SJCRH30 (cell line): Measurements from ENCODE around the gene WNT7A. TPM values are rescaled to one million over a fixed set of nuclear protein-coding genes. Genes with fewer than 3 reads are reported as not detected.

ENCODE experiments used
- DNase-seq, 2 experiments: peaks; one replicate each; pipeline ENCODE4 v3.0.0-alpha.2; 2015 to 2020
- H3K27ac ChIP-seq: fragments of 250-450 bp; sonication (Bioruptor Pico); 2 replicates; pipeline ENCODE4 v1.5.1; 2020; ENCODE audit warnings: mild to moderate bottlenecking, moderate library complexity
- H3K27me3 ChIP-seq: fragments of 250-450 bp; sonication (Bioruptor Pico); 2 replicates; pipeline ENCODE4 v1.5.1; 2020; ENCODE audit warnings: mild to moderate bottlenecking, moderate library complexity
- H3K36me3 ChIP-seq: fragments of 250-450 bp; sonication (Bioruptor Pico); 2 replicates; pipeline ENCODE4 v1.5.1; 2020; ENCODE audit warnings: mild to moderate bottlenecking, moderate library complexity
- H3K4me1 ChIP-seq: fragments of 250-450 bp; sonication (Bioruptor Pico); 2 replicates; pipeline ENCODE4 v1.5.1; 2020; ENCODE audit warnings: mild to moderate bottlenecking, moderate library complexity
- H3K4me3 ChIP-seq: fragments of 250-450 bp; sonication (Bioruptor Pico); 2 replicates; pipeline ENCODE4 v1.5.1; 2020; ENCODE audit warnings: mild to moderate bottlenecking, moderate library complexity
- H3K9me3 ChIP-seq: fragments of 250-450 bp; sonication (Bioruptor Pico); replicated peaks from 2 replicates; pipeline ENCODE4 v1.5.1; 2020; ENCODE audit warnings: mild to moderate bottlenecking, moderate library complexity
- total RNA-seq: library from RNA; depleted of rRNA; stranded (reverse); fragments of >200 nt; shearing (Covaris generic); gene quantifications from 2 replicates; pipeline ENCODE4 v1.2.3, GENCODE V29; 2014

The WNT7A gene
- total RNA-seq, 1 experiment from 2014 or later: not detected

DNA sequence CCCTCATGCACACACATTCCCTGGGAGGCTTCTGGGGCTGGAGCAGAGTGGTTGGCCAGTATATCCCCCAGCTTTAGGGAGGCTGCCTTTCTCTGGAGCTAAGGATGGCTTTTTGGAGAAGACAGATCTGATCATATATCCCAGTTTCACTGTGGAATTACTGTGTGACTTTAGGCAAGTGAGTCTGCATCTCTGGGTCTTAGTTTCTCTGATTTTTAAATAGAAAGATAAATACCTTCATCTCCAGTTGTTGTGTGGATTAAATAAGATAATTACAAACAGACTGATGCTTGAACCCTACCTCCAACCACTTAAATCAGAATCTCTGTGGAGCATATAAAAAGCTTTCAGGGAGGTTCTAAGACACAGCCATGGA is 11.1 kb upstream of the WNT7A start:
- no peaks in the 10 kb centered on the region for H3K9me3 ChIP-seq
- no peak overlapping the region for H3K27ac ChIP-seq
- H3K36me3 ChIP-seq: no peaks in the 10 kb centered on the region
- no peak overlapping the region for H3K4me3 ChIP-seq
- no peak for DNase-seq
- H3K27me3 ChIP-seq: peaks cover 4% of the 10 kb centered on the region; the same call in 1 of the 2 replicates
- no peaks in the 10 kb centered on the region for H3K4me1 ChIP-seq

DNA sequence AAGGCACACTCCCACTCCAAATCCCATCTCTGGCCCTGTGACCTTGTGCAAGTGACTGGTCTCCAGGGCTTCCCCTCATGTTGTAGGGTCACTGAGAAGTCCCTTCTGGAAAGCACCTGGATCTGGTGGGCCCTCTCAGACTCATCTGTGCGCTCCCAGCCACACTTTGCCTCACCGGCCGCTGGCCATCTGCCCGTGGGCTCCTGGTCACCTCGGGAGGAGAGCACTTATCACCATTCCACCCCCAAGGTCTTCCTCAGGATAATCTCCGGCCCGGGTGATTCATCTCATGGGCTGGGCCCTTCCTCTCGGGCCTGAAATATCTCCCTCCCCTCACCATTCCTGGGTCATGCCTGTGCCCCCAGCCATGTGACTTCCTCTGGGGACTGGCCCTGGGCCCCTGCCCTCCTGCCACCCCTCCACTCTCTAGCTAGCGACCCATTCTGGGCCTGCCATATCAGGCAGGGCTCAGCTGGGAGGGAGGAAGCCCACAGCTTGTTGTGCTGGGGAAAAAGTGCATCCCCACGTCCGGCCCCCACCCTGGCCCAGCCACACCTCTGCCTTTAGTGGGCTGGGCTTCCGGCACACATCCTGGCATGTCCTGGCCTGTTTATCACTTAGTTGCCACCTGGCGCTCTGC is 10.6 kb upstream of the WNT7A start:
- H3K4me1 ChIP-seq: no peaks in the 10 kb centered on the region
- no peak overlapping the region for H3K4me3 ChIP-seq
- no peaks in the 10 kb centered on the region for H3K9me3 ChIP-seq
- no peaks in the 10 kb centered on the region for H3K36me3 ChIP-seq
- H3K27me3 ChIP-seq: peaks cover 4% of the 10 kb centered on the region; the same call in 1 of the 2 replicates
- H3K27ac ChIP-seq: no peak overlapping the region
- DNase-seq: no peak

DNA sequence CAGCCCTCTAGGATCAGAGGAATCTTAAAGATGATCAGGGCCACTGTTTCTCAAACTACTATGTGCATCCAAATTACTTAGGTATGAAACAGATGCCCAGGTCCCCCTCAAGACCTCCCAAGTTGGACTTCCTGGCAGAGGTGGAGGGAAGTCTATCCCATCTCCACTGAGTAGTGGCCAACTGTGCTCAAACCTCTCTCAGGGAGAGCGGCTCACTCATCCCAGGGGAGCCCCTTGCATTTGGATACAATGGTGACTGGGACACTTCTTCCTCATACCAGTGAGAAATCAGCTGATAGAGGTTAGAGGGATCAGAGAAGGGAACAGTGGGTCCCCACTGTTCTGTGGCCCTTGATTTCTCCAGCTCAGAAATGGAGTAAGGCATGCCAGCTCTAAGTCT is 8.7 kb upstream of the WNT7A start:
- Histone ChIP-seq H3K9me3 (no peaks in the 10 kb centered on the region), H3K27ac (no peak overlapping the region), H3K4me1 (no peaks in the 10 kb centered on the region), H3K27me3 (no peaks in the 10 kb centered on the region; the same call in 1 of the 2 replicates), H3K4me3 (no peak overlapping the region), H3K36me3 (no peaks in the 10 kb centered on the region)
- DNase-seq: no peak

DNA sequence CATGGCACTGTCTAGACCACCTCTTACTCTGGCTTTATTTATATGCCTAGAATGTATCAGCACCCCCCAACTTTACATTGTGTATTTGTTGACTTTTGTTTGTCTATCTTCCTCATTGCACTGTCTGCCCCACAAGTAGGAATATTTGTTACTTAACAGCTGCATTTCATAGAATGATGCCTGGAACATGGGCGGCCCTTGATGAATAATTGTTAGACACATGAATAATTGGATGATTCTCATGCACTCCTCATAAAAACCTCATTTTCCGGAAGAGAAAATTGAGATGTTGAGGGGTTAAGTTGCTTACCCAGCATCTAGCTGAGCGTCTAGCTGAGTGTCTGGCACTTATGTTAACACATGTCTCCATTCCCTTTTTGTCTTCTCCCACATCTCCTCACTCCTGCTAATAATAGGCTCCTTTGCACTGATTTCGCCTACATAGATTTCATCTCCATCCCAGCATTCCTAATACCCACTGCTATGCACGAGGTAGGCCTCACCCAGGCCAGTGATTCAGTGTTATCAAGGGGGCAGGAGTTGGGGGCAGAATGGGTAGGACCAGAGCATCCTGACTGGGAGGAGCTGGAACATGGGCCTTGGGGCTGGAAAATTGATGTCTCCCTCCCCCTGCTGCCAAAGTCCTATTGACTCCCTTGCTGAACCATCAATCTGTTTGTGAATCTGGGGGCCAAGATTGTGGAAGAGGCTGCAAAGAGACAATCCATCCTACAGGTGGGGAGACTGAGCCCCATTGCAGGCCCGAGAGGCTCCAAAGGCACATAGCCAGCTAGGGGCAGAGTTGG is 7.8 kb upstream of the WNT7A start:
- no peaks in the 10 kb centered on the region for H3K9me3 ChIP-seq
- no peaks in the 10 kb centered on the region for H3K27me3 ChIP-seq
- no peak for DNase-seq
- no peak overlapping the region for H3K27ac ChIP-seq
- no peak overlapping the region for H3K4me3 ChIP-seq
- no peaks in the 10 kb centered on the region for H3K36me3 ChIP-seq
- no peaks in the 10 kb centered on the region for H3K4me1 ChIP-seq

DNA sequence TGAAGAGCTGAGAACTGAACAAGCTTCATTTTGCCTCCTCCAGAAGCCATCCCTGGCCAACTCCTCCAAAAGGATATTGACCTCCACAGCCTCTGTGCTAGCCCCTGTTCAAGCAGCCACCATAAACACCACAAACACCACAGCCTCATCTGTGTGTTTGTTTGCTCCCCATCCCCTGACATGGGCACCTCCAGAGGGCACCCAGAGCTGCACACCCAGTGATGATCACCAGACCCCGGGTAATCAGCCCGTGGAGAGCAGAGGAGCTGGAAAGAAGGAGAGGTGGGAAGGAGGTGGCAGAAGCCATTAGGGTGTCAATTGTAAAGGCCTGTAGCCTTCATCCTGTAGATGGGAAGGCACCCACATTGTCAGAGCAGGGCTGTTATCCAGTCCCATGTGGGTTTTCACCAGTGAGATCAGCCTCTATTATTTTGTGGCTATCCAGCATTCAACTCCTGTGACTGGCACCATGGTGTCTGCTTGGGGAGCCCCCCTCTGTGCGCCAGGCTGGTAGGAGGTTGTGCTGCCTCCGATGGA is 6.8 kb upstream of the WNT7A start:
- Histone ChIP-seq H3K9me3 (no peaks in the 10 kb centered on the region), H3K4me3 (no peak overlapping the region), H3K4me1 (no peaks in the 10 kb centered on the region), H3K27ac (no peak overlapping the region), H3K27me3 (no peaks in the 10 kb centered on the region), H3K36me3 (no peaks in the 10 kb centered on the region)
- no peak for DNase-seq

DNA sequence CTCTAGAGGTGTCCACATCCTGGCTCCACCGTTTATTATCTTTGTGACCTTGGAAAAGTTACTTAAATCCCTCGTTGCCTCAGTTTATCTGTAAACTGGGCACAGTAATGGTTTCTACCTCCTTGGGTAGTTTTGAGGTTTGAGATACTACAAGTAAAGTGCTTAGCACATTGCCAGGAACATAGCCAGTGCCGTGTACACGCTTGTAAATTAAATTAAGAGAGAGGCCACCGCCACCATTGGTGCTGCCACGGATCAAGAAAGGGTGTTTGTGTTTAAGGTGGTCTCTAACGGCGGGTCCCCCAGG is 5.8 kb upstream of the WNT7A start:
- Histone ChIP-seq H3K9me3 (no peaks in the 10 kb centered on the region), H3K36me3 (no peaks in the 10 kb centered on the region), H3K4me3 (no peak overlapping the region), H3K4me1 (no peaks in the 10 kb centered on the region), H3K27me3 (no peaks in the 10 kb centered on the region), H3K27ac (no peak overlapping the region)
- no peak for DNase-seq

DNA sequence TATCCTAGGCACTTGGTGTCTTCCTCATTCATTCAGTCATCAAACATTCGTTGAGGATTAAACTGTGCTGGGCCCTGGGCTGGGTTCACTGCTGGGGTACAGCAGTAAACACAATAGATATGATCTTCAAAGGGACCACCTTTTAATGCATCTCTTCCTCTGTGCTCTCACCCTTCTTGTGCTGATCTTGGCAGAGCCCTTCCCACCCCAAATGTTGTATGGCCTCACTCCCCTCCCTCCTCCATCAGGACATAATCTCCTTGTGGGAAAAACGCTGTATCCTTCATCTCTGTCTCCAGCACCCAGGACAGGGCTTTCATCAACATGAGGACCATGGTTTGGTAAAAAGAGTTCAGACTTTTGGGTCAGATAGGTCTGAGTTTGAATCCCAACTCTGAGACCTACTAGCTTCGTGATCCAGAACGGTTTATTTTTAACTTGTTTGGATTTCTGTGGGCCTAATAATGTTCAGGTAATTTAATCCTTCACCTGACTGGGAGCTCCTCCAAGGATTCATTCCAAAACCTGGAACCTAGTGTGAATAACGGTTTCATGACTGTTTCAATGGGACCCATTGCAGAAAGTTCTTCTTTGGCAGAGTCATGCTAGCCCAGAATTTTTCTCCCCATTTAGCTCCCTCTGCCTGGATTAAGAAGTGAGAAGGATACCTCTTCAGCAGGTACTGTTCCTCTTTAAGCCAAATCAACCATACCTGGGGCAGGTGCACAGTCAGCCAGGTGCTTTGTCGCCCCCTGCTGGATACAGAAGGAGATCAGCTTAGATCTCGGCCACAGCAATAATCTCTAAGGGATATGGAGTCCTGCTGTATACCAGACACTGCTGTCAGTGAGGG is 5.2 kb upstream of the WNT7A start:
- no peaks in the 10 kb centered on the region for H3K27me3 ChIP-seq
- no peaks in the 10 kb centered on the region for H3K36me3 ChIP-seq
- H3K9me3 ChIP-seq: no peaks in the 10 kb centered on the region
- H3K4me3 ChIP-seq: no peak overlapping the region
- peak in 1 of 2 experiments; percentile 63 for DNase-seq
- no peak overlapping the region for H3K27ac ChIP-seq
- H3K4me1 ChIP-seq: no peaks in the 10 kb centered on the region

DNA sequence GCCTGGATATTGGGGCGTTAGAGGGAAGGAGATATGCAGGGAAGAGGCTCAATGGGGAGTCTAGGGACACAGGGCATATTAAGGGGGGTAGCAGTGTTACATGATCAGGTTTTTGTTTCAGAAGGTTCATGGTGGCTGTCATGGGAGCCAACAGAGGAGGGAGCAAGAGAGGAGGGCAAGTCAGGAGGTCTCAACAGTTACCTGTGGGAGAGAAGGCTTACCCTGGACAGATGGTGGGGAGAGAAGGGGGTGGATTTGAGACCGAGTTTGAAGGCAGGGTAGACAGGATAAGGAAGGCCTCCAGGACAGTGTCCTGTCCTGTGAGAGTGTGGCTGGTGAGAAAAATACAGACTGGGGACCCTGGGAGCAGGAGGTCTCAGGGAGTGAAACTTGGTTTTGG is 3.8 kb upstream of the WNT7A start:
- no peaks in the 10 kb centered on the region for H3K36me3 ChIP-seq
- no peaks in the 10 kb centered on the region for H3K27me3 ChIP-seq
- no peaks in the 10 kb centered on the region for H3K4me1 ChIP-seq
- no peaks in the 10 kb centered on the region for H3K9me3 ChIP-seq
- no peak overlapping the region for H3K4me3 ChIP-seq
- H3K27ac ChIP-seq: no peak overlapping the region
- no peak for DNase-seq

DNA sequence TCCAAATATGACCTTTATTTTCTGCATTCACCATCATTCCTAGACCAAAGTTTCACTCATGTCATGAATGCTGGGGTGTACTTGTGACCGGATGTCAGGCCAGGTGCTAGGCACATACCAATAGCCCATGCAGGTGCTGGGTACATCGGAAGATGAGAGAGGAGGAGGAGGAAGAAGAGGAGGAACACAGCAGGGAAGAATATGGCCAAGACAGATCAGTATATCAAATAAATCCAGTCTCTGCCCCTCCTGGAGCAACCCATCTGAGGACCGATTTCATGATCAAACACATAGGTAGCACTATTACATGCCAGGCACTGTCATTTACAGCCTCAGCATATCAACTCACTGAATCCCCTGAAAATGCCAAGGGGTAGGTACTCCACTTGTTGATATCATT is 3.0 kb upstream of the WNT7A start:
- Histone ChIP-seq H3K4me1 (no peaks in the 10 kb centered on the region), H3K4me3 (no peak overlapping the region), H3K36me3 (no peaks in the 10 kb centered on the region), H3K27ac (no peak overlapping the region), H3K27me3 (no peaks in the 10 kb centered on the region), H3K9me3 (no peaks in the 10 kb centered on the region)
- no peak for DNase-seq

DNA sequence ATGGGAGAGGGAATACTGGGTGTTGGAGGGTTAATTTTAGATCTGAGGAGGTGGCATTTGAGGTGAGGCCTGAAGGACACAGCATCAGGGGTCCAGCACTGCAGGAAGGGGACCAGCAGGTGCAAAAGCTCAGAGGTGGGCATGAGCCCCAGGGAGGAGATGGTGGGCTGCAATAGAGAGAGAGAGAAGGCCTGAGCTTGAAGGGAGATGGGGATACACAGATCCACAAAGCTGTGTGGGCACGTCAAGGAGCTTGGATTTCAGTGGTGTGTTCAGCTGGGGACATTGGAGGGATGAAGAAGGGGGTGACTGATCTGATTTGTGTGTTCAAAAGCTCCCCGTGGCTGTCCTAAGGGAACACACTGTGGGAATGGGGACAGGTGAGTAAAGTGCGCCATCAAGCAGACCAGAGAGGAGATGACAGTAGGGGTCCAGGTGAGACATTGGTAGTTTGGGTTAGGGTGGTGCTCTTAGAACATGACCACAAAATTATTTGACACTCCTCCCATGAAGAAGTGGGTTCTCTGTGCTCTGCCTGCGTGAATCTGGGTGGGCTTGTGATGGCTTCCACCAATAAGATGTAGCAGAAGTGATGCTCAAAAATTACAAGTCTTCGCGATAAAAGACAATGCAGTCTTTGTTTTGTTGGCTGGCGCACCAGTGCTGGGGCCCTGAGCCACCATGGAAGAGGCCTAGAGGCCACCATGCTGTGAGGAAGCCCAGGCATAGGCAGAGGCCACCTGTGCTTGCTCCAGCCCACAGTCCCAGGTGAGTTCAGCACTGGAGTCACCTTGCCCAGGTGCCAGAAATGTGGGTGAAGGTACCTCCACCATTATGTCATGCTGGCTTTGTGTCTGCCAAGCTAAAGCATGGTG is 1.9 kb upstream of the WNT7A start:
- Histone ChIP-seq H3K36me3 (no peaks in the 10 kb centered on the region), H3K9me3 (no peaks in the 10 kb centered on the region), H3K4me1 (no peaks in the 10 kb centered on the region), H3K27ac (no peak overlapping the region), H3K27me3 (no peaks in the 10 kb centered on the region), H3K4me3 (no peak overlapping the region)
- DNase-seq: no peak

DNA sequence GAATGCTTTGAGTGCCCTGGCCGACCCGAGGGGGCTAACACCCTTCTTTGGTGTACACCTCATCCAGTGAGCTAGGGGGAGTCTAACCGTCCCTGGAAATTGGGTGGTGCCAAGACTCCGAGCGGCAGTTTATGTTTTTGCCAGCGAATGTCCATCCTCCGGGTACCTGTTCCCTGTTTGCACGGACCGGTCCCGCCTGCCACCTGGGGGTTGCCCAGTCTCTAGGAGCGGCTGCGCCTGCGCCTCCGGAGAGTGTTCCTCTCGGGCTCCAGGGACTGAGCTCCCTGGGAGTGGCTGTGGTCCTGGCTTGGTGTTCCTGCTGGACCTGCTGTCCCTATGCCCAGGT is 913 bp upstream of the WNT7A start:
- Histone ChIP-seq H3K36me3 (no peaks in the 10 kb centered on the region), H3K27ac (no peak overlapping the region), H3K9me3 (no peaks in the 10 kb centered on the region), H3K4me1 (no peaks in the 10 kb centered on the region), H3K27me3 (no peaks in the 10 kb centered on the region; the same call in 1 of the 2 replicates), H3K4me3 (no peak overlapping the region)
- DNase-seq: no peak

DNA sequence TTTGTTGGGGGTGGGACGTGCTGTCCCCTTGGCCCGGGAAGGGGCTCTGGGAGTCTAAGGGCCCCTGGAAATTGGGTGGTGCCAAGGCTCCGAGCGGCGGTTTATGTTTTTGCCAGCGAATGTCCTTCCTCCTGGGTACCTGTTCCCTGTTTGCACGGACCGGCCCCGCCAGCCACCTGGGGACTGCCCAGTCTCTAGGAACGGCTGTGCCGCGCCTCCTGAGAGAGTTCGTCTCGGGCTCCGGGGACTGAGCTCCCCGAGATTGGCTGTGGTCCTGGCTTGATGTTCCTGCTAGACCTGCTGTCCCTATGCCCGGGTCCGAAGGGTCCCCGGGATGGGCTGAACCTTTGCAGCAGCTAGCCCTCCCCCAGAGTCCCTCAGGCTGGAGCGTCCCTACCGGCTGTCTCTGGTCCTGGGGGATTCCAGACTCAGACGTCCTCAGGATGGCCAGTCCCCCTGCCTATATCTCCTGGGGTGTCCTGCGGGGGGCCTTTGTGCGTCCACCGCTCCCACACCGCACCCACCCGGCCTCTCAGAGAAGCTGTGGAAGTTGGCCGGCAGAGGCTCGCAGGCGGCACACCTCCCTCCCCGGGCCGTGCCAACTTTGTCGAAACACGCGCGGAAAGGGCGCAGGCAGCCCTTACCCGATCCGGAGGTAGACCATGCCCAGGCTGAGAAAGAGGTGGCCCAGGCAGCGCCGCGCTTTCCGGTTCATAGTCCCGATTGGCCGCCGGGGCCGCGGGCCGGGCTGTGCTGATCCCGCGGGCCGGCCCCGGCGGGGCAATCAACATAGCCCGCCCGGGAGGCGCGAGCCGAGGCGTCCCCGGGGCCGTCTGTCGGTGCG is 547 bp downstream of the WNT7A start:
- no peaks in the 10 kb centered on the region for H3K9me3 ChIP-seq
- no peak for DNase-seq
- H3K27me3 ChIP-seq: no peaks in the 10 kb centered on the region; the same call in 1 of the 2 replicates

DNA sequence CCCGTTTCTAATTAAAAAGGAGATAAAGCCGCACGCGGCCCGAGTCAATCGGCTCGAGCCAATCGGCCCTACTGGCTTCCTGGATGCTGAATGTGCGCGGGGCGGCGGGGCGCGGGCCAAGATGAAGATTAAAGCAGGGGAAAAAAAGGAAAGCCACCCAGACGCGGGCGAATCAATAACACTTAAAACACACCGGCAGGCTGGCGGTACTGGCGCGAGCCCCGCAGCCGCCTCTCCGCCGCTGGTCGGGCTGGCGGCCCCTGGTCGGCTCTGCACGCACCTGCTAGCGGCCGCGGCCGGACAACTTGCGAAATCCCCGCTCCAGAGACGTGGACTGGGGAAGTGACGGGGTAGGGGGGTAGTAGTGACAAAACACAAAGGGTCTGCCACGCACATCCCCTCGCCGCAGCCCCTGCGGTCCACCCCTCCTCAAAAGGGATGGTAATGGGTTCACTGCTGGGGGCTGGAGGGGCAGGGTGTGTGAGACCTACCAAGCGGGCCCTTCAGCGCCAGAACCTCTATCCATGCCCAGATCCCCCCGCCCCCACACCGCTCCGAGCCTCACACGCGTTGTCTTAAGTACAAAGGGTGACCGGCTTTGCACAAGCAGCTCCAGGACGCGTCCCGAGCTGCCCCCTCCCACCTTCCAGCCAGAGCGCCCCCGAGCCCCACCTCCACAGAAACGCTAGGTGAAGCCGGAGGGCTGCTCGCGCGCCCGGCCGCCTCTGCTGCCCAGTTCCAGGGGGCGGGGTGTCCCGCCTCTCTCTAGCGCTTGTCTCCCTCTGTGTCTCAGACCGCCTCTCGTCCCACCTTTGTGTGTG is 1.4 kb downstream of the WNT7A start:
- Histone ChIP-seq H3K4me3 (no peak overlapping the region), H3K9me3 (no peaks in the 10 kb centered on the region), H3K4me1 (no peaks in the 10 kb centered on the region), H3K27me3 (no peaks in the 10 kb centered on the region; the same call in 1 of the 2 replicates), H3K27ac (no peak overlapping the region), H3K36me3 (no peaks in the 10 kb centered on the region)
- DNase-seq: no peak

More for the DNA sequence above, 547 bp downstream of the WNT7A start:
- no peak overlapping the region for H3K27ac ChIP-seq
- H3K36me3 ChIP-seq: no peaks in the 10 kb centered on the region
- H3K4me3 ChIP-seq: no peak overlapping the region
- no peaks in the 10 kb centered on the region for H3K4me1 ChIP-seq
